K562 (cell line): ENCODE measurements around the gene GMDS.

Source experiments
- POLR2A ChIP-seq: fragments of 450-650 bp; conservative IDR thresholded peaks from 2 replicates; pipeline ENCODE4 v1.6.1; 2016
- RAD21 ChIP-seq, 2 experiments: fragments of 250-450 bp in 1 of 2; fragments of 450-650 bp in 1 of 2; sonication (Bioruptor Pico) in 1 of 2; formaldehyde crosslinking in 1 of 2; IDR thresholded peaks in 1 of 2; conservative IDR thresholded peaks in 1 of 2; 2 replicates each; pipeline versions ENCODE4 v1.4.0 to v1.8.0; 2020 to 2022; ENCODE audit warnings: mild to moderate bottlenecking in 2 of 2, moderate library complexity in 1 of 2
- TF ChIP-seq, protein P1 (sequence below), 3 experiments: IDR thresholded peaks in 2 of 3; conservative IDR thresholded peaks in 1 of 3; 2 replicates each; pipeline ENCODE4 v1.5.1; 2011 to 2012; ENCODE audit warnings: low read length in 3 of 3, mild to moderate bottlenecking in 3 of 3, control low read depth in 2 of 3, improper control_type of control experiment in 1 of 3, inconsistent platforms in 1 of 3, low read depth in 1 of 3, mixed read lengths in 1 of 3, moderate library complexity in 1 of 3; ENCODE audit not compliant: insufficient read depth in 2 of 3
- TF ChIP-seq, protein P2 (sequence below): sonication (generic); formaldehyde crosslinking; IDR thresholded peaks from 2 replicates; pipeline ENCODE4 v1.8.1; 2022; ENCODE audit warnings: missing genetic modification reagents

DNA sequence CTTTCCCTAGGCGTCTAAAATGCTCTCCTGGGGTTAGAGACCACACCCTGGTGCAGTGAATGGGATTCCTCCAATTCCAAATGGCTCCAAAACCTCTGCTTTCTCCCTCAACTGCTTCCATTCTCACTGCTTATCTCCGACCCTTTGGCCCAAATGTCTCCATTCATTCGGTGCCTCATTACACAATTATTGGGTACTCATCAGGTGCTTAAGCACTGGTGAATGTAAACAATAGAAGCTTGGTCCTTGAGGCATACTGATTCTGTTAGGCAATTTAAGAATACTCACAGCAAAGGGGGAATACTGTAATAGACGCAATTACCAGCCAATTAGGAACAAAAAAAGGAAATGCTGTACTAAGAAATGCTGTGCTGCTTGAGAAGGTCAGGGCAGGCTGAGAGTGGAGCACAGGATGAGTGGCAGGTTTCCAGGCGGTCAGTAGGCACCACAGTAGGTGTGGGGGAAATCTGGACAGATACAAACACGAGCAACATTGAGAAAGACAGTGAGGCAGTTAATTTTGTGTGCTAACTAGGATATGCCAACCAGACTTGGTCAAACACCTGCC is 23.0 kb downstream of the GMDS start:
- TF ChIP-seq, protein P1, sequence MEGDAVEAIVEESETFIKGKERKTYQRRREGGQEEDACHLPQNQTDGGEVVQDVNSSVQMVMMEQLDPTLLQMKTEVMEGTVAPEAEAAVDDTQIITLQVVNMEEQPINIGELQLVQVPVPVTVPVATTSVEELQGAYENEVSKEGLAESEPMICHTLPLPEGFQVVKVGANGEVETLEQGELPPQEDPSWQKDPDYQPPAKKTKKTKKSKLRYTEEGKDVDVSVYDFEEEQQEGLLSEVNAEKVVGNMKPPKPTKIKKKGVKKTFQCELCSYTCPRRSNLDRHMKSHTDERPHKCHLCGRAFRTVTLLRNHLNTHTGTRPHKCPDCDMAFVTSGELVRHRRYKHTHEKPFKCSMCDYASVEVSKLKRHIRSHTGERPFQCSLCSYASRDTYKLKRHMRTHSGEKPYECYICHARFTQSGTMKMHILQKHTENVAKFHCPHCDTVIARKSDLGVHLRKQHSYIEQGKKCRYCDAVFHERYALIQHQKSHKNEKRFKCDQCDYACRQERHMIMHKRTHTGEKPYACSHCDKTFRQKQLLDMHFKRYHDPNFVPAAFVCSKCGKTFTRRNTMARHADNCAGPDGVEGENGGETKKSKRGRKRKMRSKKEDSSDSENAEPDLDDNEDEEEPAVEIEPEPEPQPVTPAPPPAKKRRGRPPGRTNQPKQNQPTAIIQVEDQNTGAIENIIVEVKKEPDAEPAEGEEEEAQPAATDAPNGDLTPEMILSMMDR (IDR thresholded peaks at IDR 0.05 in 2 of 3, conservative IDR thresholded peaks at IDR 0.05 in 1 of 3; ENCODE audit: insufficient read depth in 2 of 3, low read depth in 1 of 3, low read length in 3 of 3), result no peak
- TF ChIP-seq RAD21 (CRISPR knock-in tag; conservative IDR thresholded peaks at IDR 0.05 in 1 of 2, IDR thresholded peaks at IDR 0.05 in 1 of 2) (no peak), POLR2A (no peak)
- TF ChIP-seq, protein P2, sequence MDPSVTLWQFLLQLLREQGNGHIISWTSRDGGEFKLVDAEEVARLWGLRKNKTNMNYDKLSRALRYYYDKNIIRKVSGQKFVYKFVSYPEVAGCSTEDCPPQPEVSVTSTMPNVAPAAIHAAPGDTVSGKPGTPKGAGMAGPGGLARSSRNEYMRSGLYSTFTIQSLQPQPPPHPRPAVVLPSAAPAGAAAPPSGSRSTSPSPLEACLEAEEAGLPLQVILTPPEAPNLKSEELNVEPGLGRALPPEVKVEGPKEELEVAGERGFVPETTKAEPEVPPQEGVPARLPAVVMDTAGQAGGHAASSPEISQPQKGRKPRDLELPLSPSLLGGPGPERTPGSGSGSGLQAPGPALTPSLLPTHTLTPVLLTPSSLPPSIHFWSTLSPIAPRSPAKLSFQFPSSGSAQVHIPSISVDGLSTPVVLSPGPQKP, result no peak
